ENCODE measurements around the gene OR7G2. TPM values are rescaled to one million over a fixed set of nuclear protein-coding genes. Genes with fewer than 3 reads are reported as not detected.

Gene OR7G2
- total and polyA plus RNA-seq, 9 of the 15 experiments (the other 6 are each of a cell fraction or from before 2014, with no cell fraction given), result 0.20 TPM; not detected in 8

- TF ChIP-seq SIN3A (IDR thresholded peaks at IDR 0.05; ENCODE audit: borderline replicate concordance in 2 of 2, control insufficient read depth in 1 of 2, low read depth in 2 of 2, low read length in 2 of 2), result peak; percentile 67 to 68; a peak in 2 of 4 replicates
- no peak for TF ChIP-seq ZSCAN29 (IDR thresholded peaks at IDR 0.05)
- no peak for TF ChIP-seq POLR3G (IDR thresholded peaks at IDR 0.05; ENCODE audit: extremely low read depth, insufficient read length, insufficient replicate concordance)
- TF ChIP-seq CBX3 (IDR thresholded peaks at IDR 0.05; ENCODE audit: borderline replicate concordance in 1 of 2, low read length in 2 of 2), result no peak
- peak; percentile 53; the same call in 1 of the 2 replicates for TF ChIP-seq ZNF766 (CRISPR knock-in tag; conservative IDR thresholded peaks at IDR 0.05)
- TF ChIP-seq ZBTB8A (IDR thresholded peaks at IDR 0.05; ENCODE audit: partially characterized antibody), result no peak
- TF ChIP-seq STAT6 (CRISPR knock-in tag; IDR thresholded peaks at IDR 0.05), result no peak
- TF ChIP-seq BRD9 (IDR thresholded peaks at IDR 0.05; ENCODE audit: low read depth, partially characterized antibody), result peak; percentile 41
- peak; percentile 85; the same call in 1 of the 2 replicates for TF ChIP-seq NKRF (IDR thresholded peaks at IDR 0.05; ENCODE audit: borderline replicate concordance)
- TF ChIP-seq TEAD1 (CRISPR knock-in tag; IDR thresholded peaks at IDR 0.05), result peak in 1 of 2 experiments; percentile 77; a peak in 1 of 4 replicates
- TF ChIP-seq SIX5 (IDR thresholded peaks at IDR 0.05; ENCODE audit: borderline replicate concordance in 1 of 2, insufficient read depth in 1 of 2, low read depth in 1 of 2, low read length in 2 of 2), result peak; percentile 84 to 88
- TF ChIP-seq SPI1 (IDR thresholded peaks at IDR 0.05; ENCODE audit: borderline replicate concordance, low read depth, low read length), result peak; percentile 82
- no peak for TF ChIP-seq ZNF274 (IDR thresholded peaks at IDR 0.05; ENCODE audit: borderline replicate concordance, low read depth, low read length)
- TF ChIP-seq ZBED1 (IDR thresholded peaks at IDR 0.05), result no peak
- no peak for TF ChIP-seq ZNF740 (CRISPR knock-in tag; IDR thresholded peaks at IDR 0.05)
- no peak for TF ChIP-seq ZNF740 (tag; IDR thresholded peaks at IDR 0.05)
- no peak for TF ChIP-seq SMARCE1 (IDR thresholded peaks at IDR 0.05)
- TF ChIP-seq PYGO2 (tag; IDR thresholded peaks at IDR 0.05), result 0 out of 2 replicates have a peak, but pooled peaks have one; percentile 21
- TF ChIP-seq HDAC1 (IDR thresholded peaks at IDR 0.05), result peak in 1 of 2 experiments; percentile 90; a peak in 2 of 4 replicates
- peak; percentile 97 for TF ChIP-seq ELF2 (CRISPR knock-in tag; IDR thresholded peaks at IDR 0.05)
- no peak for TF ChIP-seq ZNF696 (CRISPR knock-in tag; conservative IDR thresholded peaks at IDR 0.05)
- TF ChIP-seq GABPA (tag; conservative IDR thresholded peaks at IDR 0.05; ENCODE audit: low read depth), result peak; percentile 90
- no peak for TF ChIP-seq ZNF347 (CRISPR knock-in tag; IDR thresholded peaks at IDR 0.05; ENCODE audit: low read depth)
Observed at GRCh38 chr19:9140159-9140874, 33.0 kb upstream of the OR7G2 start, which contains the start of gene ZNF317 (continued).

All from K562 (cell line).